HepG2 (cell line): ENCODE measurements around the gene TM2D1. TPM values are rescaled to one million over a fixed set of nuclear protein-coding genes. Genes with fewer than 3 reads are reported as not detected.

ENCODE experiments used
- AHR ChIP-seq: IDR thresholded peaks from 2 replicates; pipeline ENCODE4 v1.6.1; 2018; ENCODE audit warnings: missing genetic modification reagents, missing compliant biosample characterization
- ATF7 ChIP-seq, 2 experiments: fragments of 450-650 bp in 1 of 2; sonication (generic) in 1 of 2; formaldehyde crosslinking in 1 of 2; IDR thresholded peaks; 2 replicates each; pipeline versions ENCODE4 v1.4.0 to v1.6.1; 2016 to 2020; ENCODE audit warnings: antibody characterized with exemption in 1 of 2, mild to moderate bottlenecking in 1 of 2, missing genetic modification reagents in 1 of 2
- KAT2B ChIP-seq: fragments of 150-350 bp; IDR thresholded peaks from 2 replicates; pipeline ENCODE4 v1.6.1; 2014; ENCODE audit warnings: low read depth, low read length, borderline replicate concordance
- MXD1 ChIP-seq: sonication (generic); formaldehyde crosslinking; IDR thresholded peaks from 2 replicates; pipeline ENCODE4 v1.4.0; 2020; ENCODE audit warnings: mild to moderate bottlenecking, missing genetic modification reagents
- MXI1 ChIP-seq: IDR thresholded peaks from 3 replicates; pipeline ENCODE4 v1.6.1; 2012; ENCODE audit warnings: low read depth, low read length, inconsistent platforms, borderline replicate concordance
- NFE2L1 ChIP-seq: sonication (generic); formaldehyde crosslinking; IDR thresholded peaks from 2 replicates; pipeline ENCODE4 v1.4.0; 2020; ENCODE audit warnings: missing genetic modification reagents, mild to moderate bottlenecking, borderline replicate concordance
- ONECUT2 ChIP-seq: sonication (generic); formaldehyde crosslinking; IDR thresholded peaks from 2 replicates; pipeline ENCODE4 v1.4.0; 2020; ENCODE audit warnings: missing genetic modification reagents
- RFXANK ChIP-seq: IDR thresholded peaks from 2 replicates; pipeline ENCODE4 v1.6.1; 2016
- SAP130 ChIP-seq: IDR thresholded peaks from 2 replicates; pipeline ENCODE4 v1.6.1; 2016; ENCODE audit warnings: low read depth
- SMC3 ChIP-seq: IDR thresholded peaks from 2 replicates; pipeline ENCODE4 v1.6.1; 2011; ENCODE audit warnings: low read length, improper control_type of control experiment
- TBX2 ChIP-seq: sonication (generic); formaldehyde crosslinking; IDR thresholded peaks from 2 replicates; pipeline ENCODE4 v1.5.0; 2020; ENCODE audit warnings: missing genetic modification reagents, mild to moderate bottlenecking, borderline replicate concordance
- THAP11 ChIP-seq: IDR thresholded peaks from 2 replicates; pipeline ENCODE4 v1.6.1; 2016; ENCODE audit warnings: missing biosample characterization, missing genetic modification reagents
- ZNF234 ChIP-seq: sonication (generic); formaldehyde crosslinking; conservative IDR thresholded peaks from 2 replicates; pipeline ENCODE4 v1.5.1; 2020; ENCODE audit warnings: mild to moderate bottlenecking, missing genetic modification reagents
- ZNF354B ChIP-seq: sonication (generic); formaldehyde crosslinking; IDR thresholded peaks from 2 replicates; pipeline ENCODE4 v1.8.0; 2022; ENCODE audit warnings: mild to moderate bottlenecking, missing genetic modification reagents
- ZNF746 ChIP-seq: sonication (generic); formaldehyde crosslinking; IDR thresholded peaks from 2 replicates; pipeline ENCODE4 v1.8.0; 2022; ENCODE audit warnings: mild to moderate bottlenecking, missing genetic modification reagents
- polyA plus RNA-seq, 8 experiments: library from polyadenylated mRNA; depleted of rRNA in 3 of 8; stranded (reverse) in 7 of 8; unstranded in 1 of 8; fragments of >200 nt; fragmentation: Illumina TruSeq in 4 of 8; extraction: Trizol in 4 of 8; gene quantifications; 2 replicates each; pipeline versions ENCODE4 v1.2.1 to v1.2.3, GENCODE V29; 2011 to 2016; ENCODE audit warnings: low read depth in 4 of 8, missing spikeins in 1 of 8, mixed read lengths in 1 of 8; ENCODE audit not compliant: insufficient read depth in 1 of 8
- total RNA-seq, 5 experiments: library from RNA; depleted of rRNA; stranded (reverse); fragments of >200 nt; fragmentation: Illumina TruSeq; extraction: Trizol; gene quantifications; 2 replicates each; pipeline ENCODE4 v1.2.3, GENCODE V29; 2016; ENCODE audit warnings: low read depth in 1 of 5
- TF ChIP-seq, protein P1 (sequence below): sonication (generic); formaldehyde crosslinking; IDR thresholded peaks from 2 replicates; pipeline ENCODE4 v1.5.0; 2020; ENCODE audit warnings: mild to moderate bottlenecking, missing genetic modification reagents, moderate library complexity
- TF ChIP-seq, protein P2 (sequence below): sonication (generic); formaldehyde crosslinking; IDR thresholded peaks from one replicate; pipeline ENCODE4 v1.5.1; 2020; ENCODE audit warnings: mild to moderate bottlenecking, missing genetic modification reagents; ENCODE audit errors: not compliant biosample characterization
- TF ChIP-seq, protein P3 (sequence below): IDR thresholded peaks from 2 replicates; pipeline ENCODE4 v1.6.1; 2012; ENCODE audit warnings: low read depth, low read length, improper control_type of control experiment

The TM2D1 gene
- total and polyA plus RNA-seq, 2 of the 13 experiments (the other 11 are each of a cell fraction or from before 2014, with no cell fraction given) = 26.6 to 49.0 TPM

DNA sequence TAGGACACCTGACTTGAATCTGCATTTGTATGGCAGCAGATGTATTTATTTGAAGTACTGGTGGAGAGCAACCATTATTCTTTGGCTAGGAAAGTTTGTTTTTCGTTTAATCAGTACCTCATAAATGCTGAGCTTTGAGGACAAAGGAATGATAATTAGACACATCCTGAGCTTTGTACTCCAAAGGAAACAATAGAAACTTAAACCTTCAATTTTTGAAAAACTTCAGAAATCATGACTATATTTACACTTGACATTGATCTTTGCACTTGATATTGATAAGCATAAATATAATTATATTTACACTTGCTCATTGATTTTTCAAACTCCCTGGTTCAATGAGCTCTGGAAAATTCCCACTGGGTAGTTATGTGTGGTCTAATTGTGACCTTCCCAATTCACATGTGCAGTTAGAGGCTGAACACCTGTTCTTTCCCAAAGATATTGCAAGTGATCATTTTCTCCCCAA lies 28.0 kb upstream of the TM2D1 start (continued):
- TF ChIP-seq, protein P1, sequence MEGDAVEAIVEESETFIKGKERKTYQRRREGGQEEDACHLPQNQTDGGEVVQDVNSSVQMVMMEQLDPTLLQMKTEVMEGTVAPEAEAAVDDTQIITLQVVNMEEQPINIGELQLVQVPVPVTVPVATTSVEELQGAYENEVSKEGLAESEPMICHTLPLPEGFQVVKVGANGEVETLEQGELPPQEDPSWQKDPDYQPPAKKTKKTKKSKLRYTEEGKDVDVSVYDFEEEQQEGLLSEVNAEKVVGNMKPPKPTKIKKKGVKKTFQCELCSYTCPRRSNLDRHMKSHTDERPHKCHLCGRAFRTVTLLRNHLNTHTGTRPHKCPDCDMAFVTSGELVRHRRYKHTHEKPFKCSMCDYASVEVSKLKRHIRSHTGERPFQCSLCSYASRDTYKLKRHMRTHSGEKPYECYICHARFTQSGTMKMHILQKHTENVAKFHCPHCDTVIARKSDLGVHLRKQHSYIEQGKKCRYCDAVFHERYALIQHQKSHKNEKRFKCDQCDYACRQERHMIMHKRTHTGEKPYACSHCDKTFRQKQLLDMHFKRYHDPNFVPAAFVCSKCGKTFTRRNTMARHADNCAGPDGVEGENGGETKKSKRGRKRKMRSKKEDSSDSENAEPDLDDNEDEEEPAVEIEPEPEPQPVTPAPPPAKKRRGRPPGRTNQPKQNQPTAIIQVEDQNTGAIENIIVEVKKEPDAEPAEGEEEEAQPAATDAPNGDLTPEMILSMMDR (CRISPR knock-in tag) = no peak
- TF ChIP-seq NFE2L1 (CRISPR knock-in tag) = no peak
- TF ChIP-seq RFXANK (CRISPR knock-in tag) = no peak
- no peak for TF ChIP-seq ZNF234 (CRISPR knock-in tag)
- no peak for TF ChIP-seq SMC3
- TF ChIP-seq ZNF354B (CRISPR knock-in tag) = no peak
- TF ChIP-seq TBX2 = no peak
- no peak for TF ChIP-seq THAP11 (CRISPR knock-in tag)
- TF ChIP-seq MXD1 (CRISPR knock-in tag) = no peak
- peak; percentile 88 for TF ChIP-seq KAT2B
- no peak for TF ChIP-seq ZNF746 (CRISPR knock-in tag)
- peak; percentile 25; the same call in 1 of the 2 replicates for TF ChIP-seq SAP130
- TF ChIP-seq ONECUT2 (CRISPR knock-in tag) = peak; percentile 86
- TF ChIP-seq, protein P2, sequence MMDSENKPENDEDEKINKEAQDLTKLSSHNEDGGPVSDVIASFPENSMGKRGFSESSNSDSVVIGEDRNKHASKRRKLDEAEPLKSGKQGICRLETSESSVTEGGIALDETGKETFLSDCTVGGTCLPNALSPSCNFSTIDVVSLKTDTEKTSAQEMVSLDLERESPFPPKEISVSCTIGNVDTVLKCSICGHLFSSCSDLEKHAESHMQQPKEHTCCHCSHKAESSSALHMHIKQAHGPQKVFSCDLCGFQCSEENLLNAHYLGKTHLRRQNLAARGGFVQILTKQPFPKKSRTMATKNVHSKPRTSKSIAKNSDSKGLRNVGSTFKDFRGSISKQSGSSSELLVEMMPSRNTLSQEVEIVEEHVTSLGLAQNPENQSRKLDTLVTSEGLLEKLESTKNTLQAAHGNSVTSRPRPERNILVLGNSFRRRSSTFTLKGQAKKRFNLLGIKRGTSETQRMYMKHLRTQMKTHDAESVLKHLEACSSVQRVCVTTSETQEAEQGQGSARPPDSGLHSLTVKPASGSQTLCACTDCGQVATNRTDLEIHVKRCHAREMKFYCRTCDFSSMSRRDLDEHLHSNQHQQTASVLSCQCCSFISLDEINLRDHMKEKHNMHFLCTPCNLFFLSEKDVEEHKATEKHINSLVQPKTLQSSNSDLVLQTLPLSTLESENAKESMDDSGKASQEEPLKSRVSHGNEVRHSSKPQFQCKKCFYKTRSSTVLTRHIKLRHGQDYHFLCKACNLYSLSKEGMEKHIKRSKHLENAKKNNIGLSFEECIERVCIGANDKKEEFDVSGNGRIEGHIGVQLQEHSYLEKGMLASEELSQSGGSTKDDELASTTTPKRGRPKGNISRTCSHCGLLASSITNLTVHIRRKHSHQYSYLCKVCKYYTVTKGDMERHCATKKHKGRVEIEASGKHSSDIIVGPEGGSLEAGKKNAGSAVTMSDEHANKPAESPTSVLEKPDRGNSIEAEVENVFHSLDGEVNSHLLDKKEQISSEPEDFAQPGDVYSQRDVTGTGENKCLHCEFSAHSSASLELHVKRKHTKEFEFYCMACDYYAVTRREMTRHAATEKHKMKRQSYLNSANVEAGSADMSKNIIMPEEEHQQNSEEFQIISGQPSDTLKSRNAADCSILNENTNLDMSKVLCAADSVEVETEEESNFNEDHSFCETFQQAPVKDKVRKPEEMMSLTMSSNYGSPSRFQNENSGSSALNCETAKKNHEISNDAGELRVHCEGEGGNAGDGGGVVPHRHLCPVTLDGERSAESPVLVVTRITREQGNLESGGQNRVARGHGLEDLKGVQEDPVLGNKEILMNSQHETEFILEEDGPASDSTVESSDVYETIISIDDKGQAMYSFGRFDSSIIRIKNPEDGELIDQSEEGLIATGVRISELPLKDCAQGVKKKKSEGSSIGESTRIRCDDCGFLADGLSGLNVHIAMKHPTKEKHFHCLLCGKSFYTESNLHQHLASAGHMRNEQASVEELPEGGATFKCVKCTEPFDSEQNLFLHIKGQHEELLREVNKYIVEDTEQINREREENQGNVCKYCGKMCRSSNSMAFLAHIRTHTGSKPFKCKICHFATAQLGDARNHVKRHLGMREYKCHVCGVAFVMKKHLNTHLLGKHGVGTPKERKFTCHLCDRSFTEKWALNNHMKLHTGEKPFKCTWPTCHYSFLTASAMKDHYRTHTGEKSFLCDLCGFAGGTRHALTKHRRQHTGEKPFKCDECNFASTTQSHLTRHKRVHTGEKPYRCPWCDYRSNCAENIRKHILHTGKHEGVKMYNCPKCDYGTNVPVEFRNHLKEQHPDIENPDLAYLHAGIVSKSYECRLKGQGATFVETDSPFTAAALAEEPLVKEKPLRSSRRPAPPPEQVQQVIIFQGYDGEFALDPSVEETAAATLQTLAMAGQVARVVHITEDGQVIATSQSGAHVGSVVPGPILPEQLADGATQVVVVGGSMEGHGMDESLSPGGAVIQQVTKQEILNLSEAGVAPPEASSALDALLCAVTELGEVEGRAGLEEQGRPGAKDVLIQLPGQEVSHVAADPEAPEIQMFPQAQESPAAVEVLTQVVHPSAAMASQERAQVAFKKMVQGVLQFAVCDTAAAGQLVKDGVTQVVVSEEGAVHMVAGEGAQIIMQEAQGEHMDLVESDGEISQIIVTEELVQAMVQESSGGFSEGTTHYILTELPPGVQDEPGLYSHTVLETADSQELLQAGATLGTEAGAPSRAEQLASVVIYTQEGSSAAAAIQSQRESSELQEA (CRISPR knock-in tag) = no peak
- TF ChIP-seq AHR (CRISPR knock-in tag) = no peak
- TF ChIP-seq ATF7 (IDR thresholded peaks at IDR 0.05) = no peak
- TF ChIP-seq ATF7 (CRISPR knock-in tag; IDR thresholded peaks at IDR 0.05) = no peak
- TF ChIP-seq, protein P3, sequence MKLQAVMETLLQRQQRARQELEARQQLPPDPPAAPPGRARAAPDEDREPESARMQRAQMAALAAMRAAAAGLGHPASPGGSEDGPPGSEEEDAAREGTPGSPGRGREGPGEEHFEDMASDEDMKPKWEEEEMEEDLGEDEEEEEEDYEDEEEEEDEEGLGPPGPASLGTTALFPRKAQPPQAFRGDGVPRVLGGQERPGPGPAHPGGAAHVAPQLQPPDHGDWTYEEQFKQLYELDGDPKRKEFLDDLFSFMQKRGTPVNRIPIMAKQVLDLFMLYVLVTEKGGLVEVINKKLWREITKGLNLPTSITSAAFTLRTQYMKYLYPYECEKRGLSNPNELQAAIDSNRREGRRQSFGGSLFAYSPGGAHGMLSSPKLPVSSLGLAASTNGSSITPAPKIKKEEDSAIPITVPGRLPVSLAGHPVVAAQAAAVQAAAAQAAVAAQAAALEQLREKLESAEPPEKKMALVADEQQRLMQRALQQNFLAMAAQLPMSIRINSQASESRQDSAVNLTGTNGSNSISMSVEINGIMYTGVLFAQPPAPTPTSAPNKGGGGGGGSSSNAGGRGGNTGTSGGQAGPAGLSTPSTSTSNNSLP = peak; percentile 75
- no peak for TF ChIP-seq MXI1
